Stomach (tissue), 4 donors: Measurements from ENCODE around the gene PRICKLE2.

Experiments used
- POLR2A ChIP-seq, 4 donors: fragments of 450-650 bp; IDR thresholded peaks; one replicate each; pipeline ENCODE4 v1.6.1; 2016; ENCODE audit warnings: antibody characterized with exemption in 4 of 4, control low read depth in 2 of 4, mild to moderate bottlenecking in 1 of 4, moderate library complexity in 1 of 4
- TF ChIP-seq, protein P1 (sequence below), 7 experiments: fragments of 450-650 bp in 4 of 7; fragments of 200-600 bp in 3 of 7; sonication (generic) in 3 of 7; IDR thresholded peaks; one replicate each; pipeline ENCODE4 v1.5.1; 2016 to 2019; ENCODE audit warnings: antibody characterized with exemption in 7 of 7, control low read depth in 2 of 7, mild to moderate bottlenecking in 1 of 7

DNA sequence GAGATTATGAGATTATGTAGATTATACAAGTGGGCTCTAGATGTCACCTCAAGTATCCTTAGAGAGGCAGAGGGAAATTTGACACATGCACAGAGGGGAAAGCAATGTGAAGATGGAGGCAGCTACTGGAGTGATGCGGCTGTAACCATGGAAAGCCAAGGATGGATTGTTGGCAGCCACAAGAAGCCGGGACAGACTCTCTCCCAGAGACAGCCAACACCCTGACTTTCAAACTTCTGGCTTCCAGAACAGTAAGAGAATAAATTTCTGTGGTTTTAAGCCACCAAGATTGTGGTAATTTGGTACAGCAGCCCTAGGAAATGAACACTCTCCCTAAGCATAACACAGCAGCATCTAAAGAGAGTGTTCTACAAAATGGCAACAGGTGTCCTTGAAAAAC, 34.4 kb upstream of the PRICKLE2 start:
- TF ChIP-seq POLR2A (IDR thresholded peaks at IDR 0.05), result no peak
- TF ChIP-seq, protein P1, sequence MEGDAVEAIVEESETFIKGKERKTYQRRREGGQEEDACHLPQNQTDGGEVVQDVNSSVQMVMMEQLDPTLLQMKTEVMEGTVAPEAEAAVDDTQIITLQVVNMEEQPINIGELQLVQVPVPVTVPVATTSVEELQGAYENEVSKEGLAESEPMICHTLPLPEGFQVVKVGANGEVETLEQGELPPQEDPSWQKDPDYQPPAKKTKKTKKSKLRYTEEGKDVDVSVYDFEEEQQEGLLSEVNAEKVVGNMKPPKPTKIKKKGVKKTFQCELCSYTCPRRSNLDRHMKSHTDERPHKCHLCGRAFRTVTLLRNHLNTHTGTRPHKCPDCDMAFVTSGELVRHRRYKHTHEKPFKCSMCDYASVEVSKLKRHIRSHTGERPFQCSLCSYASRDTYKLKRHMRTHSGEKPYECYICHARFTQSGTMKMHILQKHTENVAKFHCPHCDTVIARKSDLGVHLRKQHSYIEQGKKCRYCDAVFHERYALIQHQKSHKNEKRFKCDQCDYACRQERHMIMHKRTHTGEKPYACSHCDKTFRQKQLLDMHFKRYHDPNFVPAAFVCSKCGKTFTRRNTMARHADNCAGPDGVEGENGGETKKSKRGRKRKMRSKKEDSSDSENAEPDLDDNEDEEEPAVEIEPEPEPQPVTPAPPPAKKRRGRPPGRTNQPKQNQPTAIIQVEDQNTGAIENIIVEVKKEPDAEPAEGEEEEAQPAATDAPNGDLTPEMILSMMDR (IDR thresholded peaks at IDR 0.05), result no peak
